GM21526 (cell line): Measurements from ENCODE around the gene RNF151.
"Not testable (repeated sequence)": the region's sequence is repeated elsewhere in the genome, so short reads cannot be mapped to it uniquely, and the experiment has no call there.

ENCODE experiments used
- ATAC-seq: cut with Tn5 transposase; IDR thresholded peaks from one replicate; pipeline ENCODE4 v1.9.1; 2021; ENCODE audit warnings: moderate library complexity; ENCODE audit not compliant: unreplicated experiment, low FRiP score

RNF151 gene

GRCh38 chr16:2004795-2005517 is 38.3 kb downstream of the RNF151 start:
- ATAC-seq = no peak

GRCh38 chr16:2005646-2006045 is 39.0 kb downstream of the RNF151 start:
- ATAC-seq = no peak

DNA sequence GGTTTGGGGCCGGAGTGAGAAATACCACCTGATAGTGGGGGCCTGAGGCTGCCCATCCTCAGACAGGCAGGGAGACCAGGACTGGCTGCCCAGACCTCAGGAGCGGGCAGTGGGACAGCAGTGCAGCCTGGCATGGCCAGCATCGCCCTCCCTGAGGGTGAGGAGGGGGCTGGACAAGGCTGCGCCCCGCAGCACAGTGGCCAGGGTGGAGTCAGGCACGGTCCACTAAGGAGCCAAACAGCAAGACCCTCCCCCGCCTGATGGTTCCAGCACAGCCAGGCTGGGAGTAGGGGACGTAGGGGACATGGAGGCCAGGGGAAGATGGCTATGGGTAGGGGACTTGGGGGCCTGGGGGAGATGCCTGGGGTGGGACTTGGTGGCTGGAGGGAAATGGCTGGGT is 39.7 kb downstream of the RNF151 start:
- ATAC-seq = no peak

DNA sequence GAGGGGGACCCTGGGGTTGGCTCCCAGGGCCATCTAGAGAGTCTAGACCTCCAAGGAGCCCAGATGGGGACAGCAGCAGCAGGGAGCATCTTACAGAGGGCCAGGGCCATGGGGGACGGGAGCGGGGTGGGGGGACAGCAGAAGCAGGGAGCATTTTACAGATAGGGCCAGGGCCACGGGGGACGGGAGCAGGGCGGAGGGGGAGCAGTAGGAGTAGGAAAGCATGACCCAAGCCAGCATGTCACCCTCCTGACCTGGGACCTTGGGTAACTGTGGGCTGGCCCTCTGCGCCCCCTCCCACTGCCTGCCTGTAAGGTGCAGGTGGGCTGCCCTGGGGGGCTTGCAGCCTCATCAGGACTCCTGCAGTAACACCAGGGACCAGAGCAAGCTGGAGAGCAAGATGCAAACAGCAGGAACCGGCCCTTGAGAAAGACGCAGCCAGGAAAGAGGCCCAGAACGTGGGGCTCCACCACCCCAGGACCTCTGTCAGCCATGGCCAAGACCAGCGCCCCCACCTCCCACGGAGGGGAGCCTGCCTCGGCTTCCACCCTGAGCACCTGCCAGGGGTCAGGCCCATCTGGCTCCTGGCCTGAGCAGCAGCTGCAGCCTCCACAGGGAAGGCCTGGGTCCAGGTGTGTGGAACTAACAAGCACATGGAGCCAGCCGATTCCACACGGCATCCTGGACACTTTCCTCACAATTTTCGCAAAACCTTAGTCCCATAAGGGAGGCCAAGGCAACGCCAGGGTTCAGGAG is 40.6 kb downstream of the RNF151 start:
- ATAC-seq = no peak

- no peak for ATAC-seq
Observed at GRCh38 chr16:2008009-2008526, 41.4 kb downstream of the RNF151 start.

DNA sequence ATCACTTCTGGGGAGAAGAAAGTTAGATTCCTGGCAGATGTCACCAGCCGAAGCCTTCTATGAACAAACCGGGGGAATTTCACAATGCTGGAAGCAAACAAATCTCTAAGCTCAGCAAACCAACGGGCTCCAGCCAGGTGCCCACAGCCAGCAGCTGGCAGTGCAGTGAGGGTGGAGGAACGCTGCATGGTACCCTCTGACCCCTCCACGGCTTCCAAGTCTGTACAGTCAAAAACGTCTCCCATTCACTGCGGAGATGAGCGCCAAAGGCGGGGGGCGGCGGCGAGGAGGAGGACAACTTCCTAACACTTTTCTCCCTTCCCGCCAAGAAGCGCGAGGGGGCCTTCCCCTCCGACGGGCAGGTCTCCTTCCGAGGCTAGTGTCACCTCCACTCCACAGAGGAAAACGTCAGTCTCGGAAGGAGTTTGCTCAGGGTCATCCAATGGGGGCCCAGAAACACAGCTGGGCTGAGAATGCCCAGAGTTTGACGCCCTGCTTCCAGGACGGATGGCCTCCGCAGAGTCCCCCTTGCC is 42.0 kb downstream of the RNF151 start:
- ATAC-seq = no peak

- peak; percentile 18 for ATAC-seq
Observed at GRCh38 chr16:2009164-2009711, 42.6 kb downstream of the RNF151 start.

DNA sequence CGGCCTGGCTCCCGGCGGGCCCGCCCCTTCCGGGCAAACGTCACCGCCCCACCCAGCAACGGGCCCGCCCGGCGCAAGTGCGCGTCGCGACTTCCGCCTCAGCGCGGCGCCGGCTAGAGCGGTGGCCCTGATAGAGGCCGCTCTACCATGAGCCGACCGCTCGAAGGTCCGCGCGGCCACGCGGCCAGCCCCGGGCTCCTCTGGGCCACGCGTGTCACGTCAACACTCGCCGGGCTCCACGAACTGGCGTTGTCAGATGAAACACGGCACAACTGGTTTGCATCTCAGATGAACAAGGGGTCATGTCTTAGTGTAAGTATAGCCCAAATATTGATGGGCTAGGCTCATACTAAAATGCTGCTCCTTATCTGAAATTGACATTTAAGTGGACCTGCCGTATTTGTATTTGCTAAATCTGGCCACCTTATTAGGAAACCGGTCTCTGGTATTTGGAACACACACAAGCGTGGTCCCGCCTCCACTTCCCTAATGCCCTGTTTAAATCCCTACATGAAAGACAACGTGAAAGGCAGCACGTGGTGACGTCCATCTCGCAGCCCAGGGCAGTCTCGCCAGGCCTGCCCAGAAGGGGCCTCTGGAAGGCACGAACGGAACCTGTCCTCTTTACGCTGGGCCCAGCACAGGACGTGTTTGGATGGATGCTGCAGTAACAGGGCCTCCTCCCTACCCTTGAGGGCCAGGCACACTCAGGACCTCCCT is 43.3 kb downstream of the RNF151 start, which contains the start of gene ZNF598:
Gene ZNF598, minus strand, starts transcription at position 31 of the 720 bp plus-strand sequence.
- peak; percentile 58 for ATAC-seq

- ATAC-seq = not testable (repeated sequence)
Observed at GRCh38 chr16:2011726-2012125, 45.1 kb downstream of the RNF151 start.

- ATAC-seq = no peak
Observed at GRCh38 chr16:2013527-2013926, 46.9 kb downstream of the RNF151 start.

DNA sequence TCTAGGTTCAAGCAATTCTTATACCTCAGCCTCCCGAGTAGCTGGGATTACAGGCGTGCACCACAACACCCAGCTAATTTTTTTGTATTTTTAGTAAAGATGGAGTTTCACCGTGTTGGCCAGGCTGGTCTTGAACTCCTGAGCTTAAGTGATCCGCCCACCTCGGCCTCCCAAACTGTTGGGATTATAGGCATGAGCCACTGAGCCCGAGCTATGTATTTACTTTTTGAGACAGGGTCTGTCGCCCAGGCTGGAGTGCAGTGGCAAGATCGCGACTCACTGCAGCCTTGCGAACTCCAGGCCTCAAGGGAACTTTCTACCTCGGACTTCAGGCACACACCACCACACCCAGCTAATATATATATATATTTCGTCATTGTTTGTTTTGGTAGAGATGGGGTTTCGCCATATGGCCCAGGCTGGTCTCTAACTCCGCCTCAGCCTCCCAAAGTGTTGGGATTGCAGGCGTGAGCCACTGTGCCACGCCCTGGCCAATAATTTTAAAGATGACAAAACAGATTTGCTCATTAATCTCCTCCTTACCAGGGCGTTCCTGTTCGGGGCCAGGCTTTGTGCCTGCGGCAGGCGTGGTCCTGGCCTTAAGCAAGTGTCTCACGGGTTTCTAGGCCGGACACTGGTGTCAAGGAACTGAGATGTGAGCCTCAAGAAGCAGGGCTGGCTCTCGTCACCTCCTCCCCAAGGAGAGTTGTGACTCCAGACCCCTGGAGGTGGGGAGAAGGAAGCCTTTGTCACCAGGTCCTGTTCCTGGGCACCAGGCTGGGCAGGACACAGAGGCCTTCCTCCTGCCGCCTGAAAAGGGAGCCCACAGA is 48.7 kb downstream of the RNF151 start:
- no peak for ATAC-seq

DNA sequence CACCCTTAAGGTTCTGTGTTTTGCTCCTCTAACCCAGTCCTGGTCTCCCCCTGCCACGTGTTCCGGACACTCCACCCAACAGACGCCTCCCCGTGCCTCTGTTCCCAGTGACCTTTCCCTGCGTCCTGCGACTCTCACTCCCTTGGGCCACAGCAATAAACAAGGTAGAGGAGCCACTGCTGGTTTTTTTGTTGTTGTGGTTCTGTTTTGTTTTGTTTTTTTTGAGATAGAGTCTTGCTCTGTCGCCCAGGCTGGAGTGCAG is 49.2 kb downstream of the RNF151 start:
- no peak for ATAC-seq

GRCh38 chr16:2016407-2016922 is 49.8 kb downstream of the RNF151 start:
- ATAC-seq = no peak
